LNCaP clone FGC (cell line): ENCODE data around the gene CDKN2A.

ENCODE experiments used
- DNase-seq: peaks from one replicate; pipeline ENCODE4 v3.0.0-alpha.2; 2011; ENCODE audit warnings: low read depth
- H3K4me3 ChIP-seq: 2 replicates; pipeline ENCODE4 v1.5.1; 2011; ENCODE audit warnings: mild to moderate bottlenecking, low read depth, low read length, control low read depth
- TF ChIP-seq, protein P1 (sequence below): IDR thresholded peaks from 2 replicates; pipeline ENCODE4 v1.5.1; 2012; ENCODE audit warnings: mild to moderate bottlenecking; ENCODE audit not compliant: control insufficient read depth, insufficient read depth; ENCODE audit errors: extremely low read depth

CDKN2A gene

DNA sequence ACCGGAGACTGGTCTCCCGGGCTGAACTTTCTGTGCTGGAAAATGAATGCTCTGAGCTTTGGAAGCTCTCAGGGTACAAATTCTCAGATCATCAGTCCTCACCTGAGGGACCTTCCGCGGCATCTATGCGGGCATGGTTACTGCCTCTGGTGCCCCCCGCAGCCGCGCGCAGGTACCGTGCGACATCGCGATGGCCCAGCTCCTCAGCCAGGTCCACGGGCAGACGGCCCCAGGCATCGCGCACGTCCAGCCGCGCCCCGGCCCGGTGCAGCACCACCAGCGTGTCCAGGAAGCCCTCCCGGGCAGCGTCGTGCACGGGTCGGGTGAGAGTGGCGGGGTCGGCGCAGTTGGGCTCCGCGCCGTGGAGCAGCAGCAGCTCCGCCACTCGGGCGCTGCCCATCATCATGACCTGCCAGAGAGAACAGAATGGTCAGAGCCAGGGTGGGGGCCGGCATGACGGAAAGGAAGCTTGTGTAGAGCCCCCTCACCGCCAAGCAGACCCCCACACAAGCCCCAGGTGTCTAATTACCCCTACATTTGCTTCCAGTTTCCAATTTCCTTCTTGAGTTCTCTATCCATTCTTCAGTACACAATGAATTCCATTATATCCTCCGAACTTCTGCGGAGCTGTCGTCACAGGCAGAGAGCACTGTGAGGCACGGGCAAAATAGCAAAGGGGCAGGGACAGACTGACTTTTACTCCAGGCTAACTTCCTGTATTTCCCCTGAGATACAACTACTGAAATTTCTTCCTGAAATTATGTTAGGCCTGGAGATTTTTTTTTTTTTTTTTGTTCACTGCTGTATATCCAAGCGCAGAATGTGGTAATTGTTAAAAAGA lies 23.2 kb downstream of the CDKN2A start:
- DNase-seq: no peak
- no peak overlapping the region for H3K4me3 ChIP-seq
- TF ChIP-seq, protein P1, sequence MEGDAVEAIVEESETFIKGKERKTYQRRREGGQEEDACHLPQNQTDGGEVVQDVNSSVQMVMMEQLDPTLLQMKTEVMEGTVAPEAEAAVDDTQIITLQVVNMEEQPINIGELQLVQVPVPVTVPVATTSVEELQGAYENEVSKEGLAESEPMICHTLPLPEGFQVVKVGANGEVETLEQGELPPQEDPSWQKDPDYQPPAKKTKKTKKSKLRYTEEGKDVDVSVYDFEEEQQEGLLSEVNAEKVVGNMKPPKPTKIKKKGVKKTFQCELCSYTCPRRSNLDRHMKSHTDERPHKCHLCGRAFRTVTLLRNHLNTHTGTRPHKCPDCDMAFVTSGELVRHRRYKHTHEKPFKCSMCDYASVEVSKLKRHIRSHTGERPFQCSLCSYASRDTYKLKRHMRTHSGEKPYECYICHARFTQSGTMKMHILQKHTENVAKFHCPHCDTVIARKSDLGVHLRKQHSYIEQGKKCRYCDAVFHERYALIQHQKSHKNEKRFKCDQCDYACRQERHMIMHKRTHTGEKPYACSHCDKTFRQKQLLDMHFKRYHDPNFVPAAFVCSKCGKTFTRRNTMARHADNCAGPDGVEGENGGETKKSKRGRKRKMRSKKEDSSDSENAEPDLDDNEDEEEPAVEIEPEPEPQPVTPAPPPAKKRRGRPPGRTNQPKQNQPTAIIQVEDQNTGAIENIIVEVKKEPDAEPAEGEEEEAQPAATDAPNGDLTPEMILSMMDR: no peak

DNA sequence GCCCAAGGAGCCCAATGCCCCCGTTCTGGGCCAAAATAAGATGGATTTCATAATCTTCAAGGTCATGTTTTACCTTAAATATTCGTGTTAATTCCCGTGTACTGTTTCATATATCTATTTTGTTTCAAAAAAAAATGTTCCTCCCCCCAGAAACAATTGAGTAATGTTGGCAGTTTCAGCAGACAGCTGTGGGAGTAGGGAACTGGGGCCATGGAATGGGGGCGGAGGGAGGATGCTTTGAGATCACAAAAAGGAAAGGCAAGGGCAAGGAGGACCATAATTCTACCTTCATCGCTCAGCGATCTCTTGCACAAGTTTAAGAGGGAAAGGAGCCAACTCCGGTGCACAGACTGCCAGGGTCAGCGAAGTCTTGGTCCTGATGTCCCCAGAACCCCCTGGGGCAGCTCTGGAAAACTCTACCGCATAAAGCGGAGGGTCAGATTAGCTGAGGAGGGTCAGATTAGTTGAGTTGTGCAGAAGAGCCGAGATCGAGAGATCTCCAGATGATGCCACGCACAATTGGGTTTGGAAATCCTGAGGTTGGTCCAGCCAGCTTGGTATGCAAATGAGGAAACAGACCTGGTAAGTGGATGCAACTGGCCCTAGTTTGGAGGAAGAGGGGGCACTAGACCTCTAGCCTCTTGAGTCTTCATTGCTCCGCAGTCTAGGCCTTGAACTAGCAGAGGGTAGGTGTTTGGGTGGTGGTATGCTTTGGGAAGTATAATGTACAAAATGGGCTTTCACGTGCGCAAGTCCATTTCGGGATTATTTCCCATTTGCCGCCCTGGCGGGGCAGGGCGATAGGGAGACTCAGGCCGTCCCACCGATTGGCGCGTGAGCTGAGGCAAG lies 24.0 kb downstream of the CDKN2A start:
- no peak overlapping the region for H3K4me3 ChIP-seq
- DNase-seq: no peak
- TF ChIP-seq, protein P1: no peak

DNA sequence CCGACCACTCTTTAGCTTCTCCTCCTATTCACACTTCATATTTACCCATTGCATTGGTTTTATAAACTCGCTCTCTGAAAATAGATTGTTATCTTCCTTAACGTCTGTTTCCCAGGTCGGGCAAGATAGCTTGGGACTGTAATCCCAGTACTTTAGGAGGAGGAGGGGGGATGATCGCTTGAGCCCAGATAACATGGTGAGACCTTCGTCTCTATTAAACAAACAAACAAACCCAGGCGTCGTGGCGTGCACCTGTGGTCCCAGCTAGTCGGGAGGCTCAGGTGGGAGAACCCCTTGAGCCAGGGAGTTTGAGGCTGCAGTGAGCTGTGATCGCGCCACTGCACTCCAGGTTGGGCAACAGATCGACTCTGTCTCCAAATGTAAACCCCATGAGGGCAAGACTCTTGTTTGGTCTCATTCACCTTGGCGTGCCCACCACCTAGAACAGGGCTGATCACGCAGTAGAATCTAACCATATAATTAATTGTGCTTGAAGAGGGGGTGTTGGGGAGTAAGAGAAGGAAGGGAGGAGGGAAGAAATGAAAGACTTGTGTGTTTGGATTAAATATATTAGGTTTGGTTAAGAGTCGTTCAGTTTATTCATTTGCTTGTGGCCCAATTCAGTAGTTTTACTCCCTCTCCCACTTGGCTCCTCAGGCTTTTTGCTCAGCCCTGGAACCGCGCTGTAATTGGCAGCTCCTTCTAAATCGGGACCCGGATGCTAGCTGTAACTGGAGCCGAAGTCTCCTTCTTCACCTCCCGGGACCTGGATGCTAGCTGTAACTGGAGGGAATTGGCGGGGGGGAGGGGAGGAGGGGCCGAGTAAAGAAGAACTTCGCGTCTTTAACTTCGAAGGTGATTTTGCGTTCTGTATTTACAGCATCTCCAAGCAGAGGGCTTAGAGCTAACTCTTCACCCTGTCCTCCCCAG lies 24.9 kb downstream of the CDKN2A start:
- H3K4me3 ChIP-seq: no peak overlapping the region
- no peak for DNase-seq
- TF ChIP-seq, protein P1: no peak

DNA sequence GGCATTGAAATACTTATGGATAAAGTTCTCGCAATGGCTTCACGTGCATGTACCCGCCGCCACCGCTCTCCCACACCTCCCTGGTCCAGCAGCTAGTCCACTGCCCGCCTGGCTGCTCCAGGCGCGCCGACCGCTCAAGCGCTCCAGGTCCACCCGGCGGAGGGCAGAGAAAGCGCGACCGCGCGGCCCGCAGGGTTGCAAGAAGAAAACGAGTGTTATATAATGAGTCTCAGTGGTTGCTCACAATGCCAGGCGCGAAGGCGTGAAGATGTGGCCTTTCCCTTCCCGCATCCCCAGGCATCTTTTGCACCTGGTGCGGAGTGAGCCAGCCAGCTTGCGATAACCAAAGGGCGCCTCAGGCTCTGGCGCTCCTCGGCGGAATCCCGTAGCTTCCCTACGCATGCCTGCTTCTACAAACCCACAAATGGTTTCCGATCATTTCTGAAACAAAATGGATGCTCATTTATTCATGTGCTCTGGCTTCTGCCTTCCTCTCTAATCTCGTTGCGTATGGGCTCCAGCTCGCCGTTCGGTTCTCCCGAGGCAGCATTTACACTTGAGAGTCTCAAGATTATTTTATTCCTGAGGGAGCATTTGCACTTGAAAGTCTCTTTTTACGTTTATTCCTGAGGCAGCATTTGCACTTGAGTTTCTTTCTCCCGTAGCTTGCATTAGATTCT lies 25.7 kb downstream of the CDKN2A start:
- no peak overlapping the region for H3K4me3 ChIP-seq
- no peak for DNase-seq
- TF ChIP-seq, protein P1: no peak

DNA sequence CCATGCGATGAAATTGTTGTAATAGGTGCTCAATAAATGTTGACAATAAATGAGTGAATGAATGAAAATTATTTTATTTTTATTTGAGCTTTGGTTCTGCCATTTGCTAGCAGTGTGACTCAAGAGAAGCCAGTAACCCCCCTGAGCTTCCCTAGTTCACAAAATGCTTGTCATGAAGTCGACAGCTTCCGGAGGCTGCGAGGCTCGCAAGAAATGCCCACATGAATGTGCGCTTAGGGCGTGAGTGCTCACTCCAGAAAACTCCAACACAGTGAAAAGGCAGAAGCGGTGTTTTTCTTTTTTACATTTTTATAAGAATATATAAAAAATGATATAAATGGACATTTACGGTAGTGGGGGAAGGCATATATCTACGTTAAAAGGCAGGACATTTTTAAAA lies 26.5 kb downstream of the CDKN2A start:
- no peak overlapping the region for H3K4me3 ChIP-seq
- TF ChIP-seq, protein P1: no peak
- no peak for DNase-seq

DNA sequence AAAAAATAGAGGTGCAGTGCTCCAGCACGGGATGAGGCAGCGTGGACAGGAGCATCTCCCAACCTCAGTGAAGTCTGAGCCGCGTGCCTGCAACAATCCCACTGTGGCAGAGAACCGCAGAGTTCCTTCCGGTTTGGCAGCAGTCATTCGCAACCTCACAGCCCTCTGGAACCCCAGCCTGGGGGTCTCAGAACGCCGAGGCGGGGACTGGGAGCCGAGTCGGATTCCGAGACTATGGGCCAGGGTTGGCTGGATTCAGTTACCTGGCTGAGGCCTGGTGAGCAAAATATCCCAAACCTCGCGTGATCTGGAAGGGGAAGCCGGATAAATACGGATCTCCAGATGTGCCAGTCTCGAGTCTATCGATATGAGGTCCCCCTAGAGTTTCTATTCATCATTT lies 27.0 kb downstream of the CDKN2A start:
- DNase-seq: no peak
- TF ChIP-seq, protein P1: no peak
- H3K4me3 ChIP-seq: no peak overlapping the region
